Forelimb muscle (tissue), 1 donor: Measurements from ENCODE around the gene STX16. TPM values are rescaled to one million over a fixed set of nuclear protein-coding genes. Genes with fewer than 3 reads are reported as not detected.

Experiments used
- DNase-seq: peaks from one replicate; pipeline ENCODE4 v3.0.0-alpha.2; 2013; ENCODE audit warnings: low read depth
- polyA plus RNA-seq: library from polyadenylated mRNA; unstranded; fragments of 120-200 nt; gene quantifications from one replicate; pipeline ENCODE4 v1.2.1, GENCODE V29; 2013; ENCODE audit not compliant: insufficient read length

Gene STX16
- polyA plus RNA-seq, 1 donor = 67.1 TPM

DNA sequence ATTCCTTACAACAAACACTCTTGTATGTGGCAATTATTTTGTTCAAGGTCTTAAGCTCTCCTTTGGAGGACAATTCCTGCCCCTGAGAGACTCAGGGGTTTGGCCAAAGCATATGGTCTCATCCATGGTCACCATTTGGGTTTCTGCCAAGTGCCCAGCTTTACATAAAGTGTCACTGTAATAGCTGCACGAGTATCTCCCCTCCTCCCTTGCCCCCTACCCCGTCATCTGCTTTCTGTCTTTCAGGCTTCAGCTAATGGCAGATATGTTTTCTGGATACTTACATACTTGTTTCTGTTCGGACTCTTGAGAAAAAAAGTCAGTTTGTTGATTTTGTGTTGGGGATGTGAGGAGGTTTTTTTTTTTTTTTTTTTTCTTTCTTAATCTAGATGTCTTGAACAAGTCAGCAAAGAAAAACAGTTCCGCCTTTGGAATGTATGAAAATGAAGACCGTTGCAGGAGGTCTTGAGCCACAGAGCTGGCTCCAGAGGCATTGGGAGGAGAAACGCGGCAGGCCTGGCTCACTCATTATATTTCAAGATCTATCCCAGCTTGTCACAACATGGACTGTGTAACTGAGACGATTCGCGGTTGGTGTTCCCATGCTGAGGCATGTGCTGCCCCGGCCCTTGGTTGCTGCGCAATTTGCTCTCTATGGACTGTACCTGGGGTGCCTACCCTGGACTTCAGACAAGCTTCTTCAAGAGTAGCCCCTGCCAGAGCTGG, 32.6 kb upstream of the STX16 start:
- DNase-seq = no peak

DNA sequence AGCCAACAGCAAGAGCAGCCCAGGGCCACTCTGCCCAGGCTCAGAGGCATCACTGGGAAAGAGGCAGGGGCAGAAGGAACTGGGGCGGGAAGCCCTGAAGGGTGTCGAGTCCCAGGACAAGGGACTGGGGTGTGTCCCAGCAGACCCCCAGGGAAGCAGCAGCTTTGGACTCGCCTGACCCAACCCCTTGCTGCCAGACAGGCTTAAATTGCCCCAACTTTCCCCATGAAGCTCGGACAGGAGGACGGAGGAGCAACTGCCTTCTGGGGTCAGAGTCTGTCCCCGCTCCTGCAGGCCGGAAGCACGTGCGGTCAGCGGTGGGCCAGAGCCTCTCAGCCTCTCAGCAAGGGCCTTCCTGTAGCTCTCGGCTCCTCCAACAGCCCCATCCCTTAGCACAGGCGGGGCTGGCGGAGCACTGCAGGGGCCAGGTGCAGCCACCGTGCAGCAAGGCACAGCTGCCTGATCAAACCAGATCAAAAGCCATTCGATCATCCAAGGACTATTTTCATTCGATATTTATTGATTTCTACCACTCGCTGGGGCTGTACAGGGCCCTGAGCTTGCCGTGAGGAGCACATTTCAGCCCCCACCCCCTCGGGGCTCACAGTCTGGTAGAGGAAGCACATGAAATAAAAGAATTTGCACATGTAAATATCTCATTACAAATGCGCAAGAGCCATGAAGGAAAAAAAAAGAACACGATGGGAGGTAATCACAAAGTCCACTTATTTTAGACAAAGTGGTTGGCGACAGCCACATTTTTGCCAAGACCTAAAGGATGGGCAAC, 31.8 kb upstream of the STX16 start:
- DNase-seq = no peak

DNA sequence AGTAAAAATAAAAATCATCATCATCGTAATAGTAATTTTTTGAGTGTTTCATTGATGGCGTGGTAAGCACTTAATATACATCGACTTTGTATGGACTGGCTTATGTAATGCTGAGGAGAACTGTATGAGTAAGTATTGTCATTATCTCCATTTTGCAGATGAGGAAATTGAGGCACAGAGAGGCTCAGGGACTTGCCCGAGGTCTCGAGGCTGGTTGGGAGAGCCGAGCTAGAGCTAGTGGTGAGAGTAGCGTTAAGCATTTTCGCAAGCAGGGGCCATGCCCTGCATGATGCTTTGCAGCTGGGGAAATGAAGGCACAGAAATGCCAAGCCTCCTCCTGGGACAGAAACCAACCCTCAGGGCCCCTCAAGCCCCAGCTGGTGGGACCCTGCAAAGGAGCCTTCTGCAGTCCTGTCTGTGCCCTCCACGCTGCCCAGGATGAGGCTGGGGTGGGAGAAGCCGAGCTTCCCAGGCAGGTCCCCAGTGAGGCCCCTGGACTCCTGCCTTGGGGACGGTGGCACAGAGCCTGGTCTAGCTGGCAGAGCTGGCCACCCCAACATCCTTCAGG, 31.1 kb upstream of the STX16 start:
- no peak for DNase-seq

DNA sequence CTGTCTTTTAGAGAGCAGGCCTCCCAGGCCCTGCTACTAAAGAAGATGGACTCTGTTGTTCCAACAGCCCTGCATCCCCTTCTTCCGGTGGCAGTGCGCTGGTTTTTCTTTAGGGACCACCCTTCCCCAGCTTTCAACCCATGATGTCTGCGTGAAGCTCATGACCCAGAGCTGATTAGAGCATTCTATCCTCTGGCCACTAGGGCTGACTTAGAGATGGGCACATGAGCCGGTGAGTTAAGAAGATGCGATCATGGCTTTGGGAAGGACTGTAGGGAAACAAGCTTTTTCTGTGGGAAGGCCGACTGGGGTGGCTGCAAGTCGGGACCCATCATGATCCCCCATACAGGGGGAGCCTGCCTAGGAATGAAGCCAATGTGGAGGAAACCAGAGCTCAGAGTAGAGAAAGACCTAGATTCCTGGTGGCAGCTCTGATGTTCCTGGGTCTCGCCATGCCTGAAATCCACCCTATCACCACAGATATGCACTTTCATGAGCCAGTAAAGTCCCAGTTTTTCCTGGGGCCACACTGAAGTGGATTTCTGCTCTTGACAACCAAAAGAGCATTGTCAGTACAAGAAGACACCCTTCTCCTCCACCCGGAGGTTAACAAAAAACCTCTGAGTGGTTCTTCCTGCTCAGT, 29.1 kb upstream of the STX16 start:
- no peak for DNase-seq

DNA sequence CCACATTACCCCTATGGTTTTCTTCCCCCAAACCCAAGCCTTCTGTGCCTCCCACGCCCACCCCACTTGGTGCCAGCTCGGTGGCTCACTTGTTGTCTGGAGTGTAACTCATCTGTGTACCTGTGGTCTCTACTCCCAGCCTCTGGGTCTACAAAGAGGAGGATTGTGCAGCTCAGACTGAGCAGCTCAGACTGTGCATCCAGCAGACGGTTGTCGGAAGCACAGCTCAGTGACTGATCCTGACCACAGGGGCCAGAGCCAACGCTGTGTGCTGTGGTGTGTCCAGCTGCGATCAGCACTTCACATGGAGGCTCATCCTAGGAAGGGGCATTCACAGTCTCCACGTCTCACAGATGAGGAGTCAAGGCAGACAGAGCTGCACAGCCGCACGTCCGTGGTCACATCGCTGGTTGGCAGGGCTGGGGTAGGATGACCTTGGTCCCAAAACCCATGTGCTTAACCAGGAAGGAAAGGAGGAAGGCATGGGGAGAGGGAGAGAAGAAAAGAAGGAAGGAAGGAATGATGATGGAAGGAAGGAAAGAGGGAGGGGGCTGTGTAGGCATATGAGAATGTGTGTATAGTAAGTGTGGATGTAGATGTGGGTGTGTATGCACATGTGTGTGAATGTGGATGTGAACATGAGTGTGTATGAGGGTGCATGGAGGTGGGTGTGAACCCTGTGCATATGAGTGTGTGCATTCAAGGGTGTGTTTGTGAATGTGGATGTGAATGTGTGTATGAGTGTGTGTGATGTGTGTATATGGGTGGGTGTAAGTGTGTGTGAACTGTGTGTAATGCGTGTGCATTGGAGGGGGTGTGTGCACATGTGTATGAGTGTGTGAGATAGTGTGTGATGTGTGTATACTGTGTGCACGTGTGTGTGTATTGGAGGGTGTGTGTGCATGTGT, 28.2 kb upstream of the STX16 start:
- DNase-seq = no peak

DNA sequence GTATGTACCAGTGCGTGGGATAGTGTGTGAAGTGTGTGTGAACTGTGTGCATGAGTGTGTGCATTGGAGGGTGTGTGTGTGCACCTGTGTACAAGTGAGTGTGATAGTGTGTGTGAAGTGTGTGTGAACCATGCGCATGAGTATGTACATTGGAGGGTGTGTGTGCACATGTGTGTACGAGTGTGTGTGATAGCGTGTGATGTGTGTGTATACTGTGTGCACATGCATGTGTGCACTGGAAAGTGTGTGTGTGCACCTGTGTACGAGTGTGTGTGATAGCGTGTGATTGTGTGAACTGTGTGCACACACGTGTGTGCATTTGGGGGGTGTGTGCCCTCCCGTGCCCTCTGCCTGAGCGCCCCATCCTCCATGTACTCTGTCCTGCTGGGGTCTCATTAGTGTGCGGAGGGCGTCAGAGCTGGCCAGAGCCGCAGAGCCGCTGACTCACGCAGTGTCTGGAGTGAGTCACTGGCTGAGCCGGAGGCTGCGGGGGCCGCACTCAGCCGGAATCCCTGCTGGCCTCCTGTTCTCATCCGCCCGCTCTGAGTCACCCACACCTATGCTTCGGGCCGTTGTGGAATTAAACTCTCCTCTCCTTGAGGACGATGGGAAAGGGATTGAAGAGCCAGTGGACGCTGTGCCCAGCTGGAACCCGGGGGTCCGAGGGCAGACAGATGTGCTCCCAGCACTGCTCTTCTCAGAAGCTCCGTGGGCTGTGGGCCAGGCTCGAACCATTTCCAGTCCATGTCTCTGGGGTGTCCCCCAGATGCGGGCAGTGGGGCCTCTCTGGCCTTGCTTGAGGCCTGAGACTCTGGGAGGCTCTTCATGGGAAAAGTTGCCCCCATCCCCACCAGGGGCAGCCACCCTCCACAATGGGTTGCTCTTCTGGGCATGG, 27.3 kb upstream of the STX16 start:
- DNase-seq = no peak

DNA sequence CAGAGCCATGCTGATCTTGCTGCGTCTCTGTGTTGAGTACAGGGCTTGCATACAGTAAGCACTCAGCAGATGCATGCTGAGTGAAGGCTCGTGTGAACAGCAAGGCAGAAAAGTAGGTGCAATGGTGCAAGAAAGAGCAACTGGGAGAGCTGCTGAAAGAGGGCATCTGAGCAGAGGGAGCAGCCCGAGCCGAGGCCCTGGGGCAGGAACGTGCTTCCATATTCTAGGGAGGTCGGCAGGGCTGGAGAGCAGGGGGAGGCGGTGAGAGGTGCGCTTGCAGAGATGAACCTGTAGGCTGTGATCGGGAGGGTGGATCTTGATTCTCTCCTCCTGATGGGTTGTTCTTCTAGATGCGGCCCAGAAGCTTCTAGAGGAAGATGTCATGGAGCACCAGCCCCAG, 26.4 kb upstream of the STX16 start:
- no peak for DNase-seq

DNA sequence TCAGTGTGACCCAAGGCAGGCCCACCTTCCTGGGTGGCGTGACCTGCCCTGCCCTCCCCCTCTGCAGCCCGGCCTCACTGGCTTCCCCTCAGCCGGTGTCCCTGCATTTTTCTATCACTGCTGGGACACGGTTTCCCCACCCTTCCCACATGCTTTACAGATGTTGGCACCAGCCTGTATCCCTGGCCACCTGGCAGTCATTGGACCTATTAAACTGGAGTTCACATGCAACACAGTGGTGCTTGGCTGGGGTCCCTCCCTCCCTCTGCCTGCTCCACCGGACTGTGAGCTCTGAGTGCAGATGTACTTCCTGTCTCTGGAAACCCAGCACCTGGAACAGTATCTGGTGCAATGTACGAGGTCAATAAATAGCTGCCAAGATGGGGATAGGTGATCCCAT, 25.5 kb upstream of the STX16 start:
- no peak for DNase-seq

DNA sequence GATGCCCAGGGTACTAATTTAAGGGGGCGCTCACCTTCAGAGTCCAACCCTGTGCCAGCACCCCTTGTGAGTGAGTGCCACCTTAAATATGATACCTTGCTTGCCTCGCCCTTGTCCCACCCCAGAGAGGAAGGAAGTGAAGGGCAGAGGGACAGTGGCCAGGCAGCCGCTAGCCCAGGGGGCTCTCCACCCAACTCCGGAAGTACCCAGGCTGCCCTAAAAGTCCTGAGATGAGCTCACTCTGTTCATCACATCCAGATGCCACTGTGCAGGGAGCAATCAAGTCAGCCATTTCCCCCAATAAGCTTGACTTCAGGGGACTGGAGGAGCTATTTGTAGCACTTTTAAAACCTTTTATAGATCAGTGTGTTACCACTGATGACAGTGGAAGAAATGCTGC, 25.0 kb upstream of the STX16 start:
- DNase-seq = no peak

DNA sequence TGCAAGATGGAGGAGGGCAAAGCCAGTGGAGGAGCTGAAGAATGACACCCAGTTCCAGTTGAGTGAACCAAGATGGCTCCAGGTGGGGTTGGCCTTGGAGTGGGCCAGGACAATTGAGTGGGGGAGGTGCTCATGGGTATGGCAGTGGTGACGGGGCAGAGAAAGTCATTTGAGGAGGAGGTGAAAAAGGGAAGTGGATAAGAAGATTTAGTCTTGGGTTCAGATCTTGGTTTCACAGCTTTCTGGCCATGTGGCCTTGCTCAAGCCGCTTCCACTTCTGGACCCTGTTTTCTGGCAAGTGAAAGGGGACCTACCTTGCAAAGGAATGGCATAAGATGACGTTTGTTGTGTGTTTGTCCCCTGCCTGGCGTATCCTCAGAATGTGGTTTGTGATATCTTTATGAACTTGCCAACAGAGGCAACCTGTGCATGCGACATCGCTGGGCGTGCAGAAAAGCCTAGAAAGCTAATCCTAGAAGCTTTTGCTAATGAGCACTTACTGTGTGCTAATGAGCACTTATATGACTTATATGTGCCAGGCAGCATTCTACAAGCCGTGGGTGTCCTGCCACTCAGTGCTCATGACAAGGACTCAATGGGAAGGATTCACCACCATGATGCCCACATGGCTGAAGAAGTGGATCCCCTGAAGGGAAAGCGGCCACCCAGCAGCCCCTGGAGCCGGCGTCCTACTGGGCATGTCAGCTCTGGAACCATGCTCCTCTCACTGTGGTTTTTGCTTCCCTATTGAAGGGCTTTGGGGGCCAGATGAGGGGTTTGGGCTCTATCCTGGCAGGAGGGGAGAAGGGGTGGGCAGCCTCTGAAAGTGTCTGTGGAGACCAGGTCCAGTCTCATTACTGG, 23.6 kb upstream of the STX16 start:
- no peak for DNase-seq

DNA sequence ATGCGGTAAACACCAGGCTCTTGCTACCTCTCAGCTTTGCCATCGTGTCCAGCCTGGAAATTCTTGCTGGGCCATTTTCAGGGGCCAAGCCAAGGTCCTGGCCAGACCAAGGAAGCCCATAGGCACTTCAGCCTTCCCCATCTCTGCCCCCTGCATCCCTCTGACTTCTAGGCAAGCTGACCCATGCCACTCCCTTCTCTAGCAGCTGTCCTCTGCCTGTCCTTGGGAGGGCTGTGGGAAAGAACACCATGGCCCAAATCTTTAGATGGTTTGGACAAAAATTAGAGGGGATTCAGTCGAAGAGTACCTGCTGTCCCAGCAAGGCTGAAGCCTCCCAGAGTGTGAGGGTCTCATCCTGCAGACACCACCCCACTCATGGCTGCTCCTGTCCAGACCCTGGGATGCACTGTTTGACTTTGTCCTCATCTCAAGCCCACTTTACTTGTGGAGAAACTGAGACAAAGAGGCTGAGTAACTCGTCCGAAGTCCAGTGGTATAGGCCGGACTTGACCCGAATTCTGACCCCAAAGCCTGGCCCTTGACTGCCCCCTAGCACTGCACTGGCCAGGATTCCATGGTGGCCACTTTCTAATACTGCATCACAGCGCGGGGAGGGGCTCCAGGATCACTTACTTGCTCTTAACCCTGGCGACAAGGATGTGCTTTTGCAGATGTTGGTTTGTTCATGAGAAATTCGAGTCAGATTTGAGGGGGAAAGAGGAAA, 22.4 kb upstream of the STX16 start:
- DNase-seq = no peak

DNA sequence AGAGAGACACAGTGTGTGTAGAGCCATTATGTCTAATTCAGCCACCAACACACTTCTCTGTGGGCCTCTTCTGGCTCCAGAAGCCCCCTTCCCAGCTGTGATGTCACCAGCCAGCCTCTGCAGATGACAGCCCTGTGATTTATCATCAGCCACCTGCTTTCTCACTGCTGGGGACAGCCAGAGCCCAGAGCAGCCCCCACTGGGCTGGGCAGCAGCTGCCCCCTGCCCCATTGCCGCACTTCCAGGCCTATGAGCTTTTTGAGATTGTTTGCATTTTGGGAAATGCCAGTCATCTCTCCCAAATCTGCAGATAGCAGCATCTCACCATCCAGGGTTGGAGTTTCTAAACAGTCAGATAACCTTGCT, 21.9 kb upstream of the STX16 start:
- DNase-seq = no peak

DNA sequence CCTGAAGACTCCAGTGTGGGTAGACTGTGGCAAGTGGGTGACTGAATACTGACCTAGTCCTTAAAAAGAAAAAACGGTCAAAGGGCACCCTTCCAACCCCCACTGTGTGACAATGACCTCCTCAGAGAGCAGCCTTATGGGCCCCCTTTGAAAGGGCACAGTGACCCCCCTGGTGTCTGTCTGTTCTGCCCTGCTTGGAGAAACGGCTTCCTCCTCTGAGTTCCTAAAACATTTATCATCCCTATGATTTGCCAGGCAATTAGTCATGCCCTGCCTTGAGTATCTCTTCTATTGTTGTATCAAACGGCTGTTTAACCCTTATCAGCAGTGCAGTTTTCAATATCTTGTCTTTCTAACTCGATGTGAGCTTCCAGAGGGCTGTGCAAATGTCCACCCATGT, 21.0 kb upstream of the STX16 start:
- no peak for DNase-seq

DNA sequence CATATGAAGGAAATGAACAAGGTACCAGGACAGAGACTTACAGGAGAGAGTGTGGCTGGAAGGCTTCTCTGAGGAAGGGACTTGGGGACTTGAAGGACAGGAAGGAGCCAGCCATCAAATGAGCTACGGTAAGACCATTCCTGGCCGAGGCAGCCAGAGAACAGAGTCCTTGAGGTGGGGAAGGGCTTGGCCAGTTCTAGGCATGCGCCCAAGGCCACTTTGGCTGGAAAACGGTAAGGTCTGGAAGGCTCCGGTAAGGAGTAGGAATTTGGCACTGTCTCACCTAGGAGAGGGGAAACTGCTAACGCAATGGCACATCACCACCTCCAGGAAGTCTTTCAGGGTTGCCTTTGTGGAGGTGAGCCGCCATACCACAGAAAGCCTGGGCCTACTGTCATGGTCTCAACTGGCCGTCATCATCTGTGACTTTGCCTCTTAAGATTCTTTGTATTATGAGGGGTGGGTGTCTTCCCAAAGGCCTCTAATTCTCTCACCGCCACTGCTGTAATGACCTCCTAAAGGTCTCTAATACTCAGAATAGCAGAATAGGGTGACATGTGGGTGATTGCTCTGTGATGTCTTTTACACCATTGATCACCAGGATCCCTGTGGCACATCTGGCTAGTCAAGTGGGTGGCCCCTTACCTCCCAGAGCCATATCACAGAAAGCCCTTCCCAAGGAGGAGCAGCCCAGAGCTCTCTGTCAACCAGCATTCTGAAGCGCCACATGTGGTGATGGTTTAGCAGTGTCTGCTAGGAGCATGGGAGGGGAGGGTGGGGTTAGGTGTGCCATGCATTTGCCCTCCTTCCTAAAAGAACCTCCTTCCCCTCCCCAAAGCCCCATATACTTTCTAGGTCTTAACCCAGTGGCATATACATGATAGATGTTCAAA, 17.7 kb upstream of the STX16 start:
- no peak for DNase-seq

DNA sequence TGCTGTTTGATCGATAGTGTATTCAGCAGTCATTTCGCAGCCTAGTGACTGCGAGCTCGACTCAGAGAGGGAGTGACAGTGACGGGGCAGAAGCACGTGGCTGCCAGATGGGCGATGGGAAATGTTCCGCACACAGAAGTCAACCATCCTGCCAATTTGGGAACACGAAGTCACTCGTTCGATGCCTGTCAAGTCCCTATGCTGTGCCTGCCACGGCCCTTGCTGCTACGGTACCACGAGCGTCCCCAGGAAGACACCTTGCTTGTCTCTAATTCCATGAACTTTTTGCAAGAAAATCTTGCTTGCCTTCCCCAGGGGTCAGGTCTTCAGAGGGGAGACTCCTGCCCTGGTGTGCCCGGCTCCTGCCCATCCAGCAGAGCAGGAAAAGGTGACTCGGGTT, 17.0 kb upstream of the STX16 start:
- no peak for DNase-seq

DNA sequence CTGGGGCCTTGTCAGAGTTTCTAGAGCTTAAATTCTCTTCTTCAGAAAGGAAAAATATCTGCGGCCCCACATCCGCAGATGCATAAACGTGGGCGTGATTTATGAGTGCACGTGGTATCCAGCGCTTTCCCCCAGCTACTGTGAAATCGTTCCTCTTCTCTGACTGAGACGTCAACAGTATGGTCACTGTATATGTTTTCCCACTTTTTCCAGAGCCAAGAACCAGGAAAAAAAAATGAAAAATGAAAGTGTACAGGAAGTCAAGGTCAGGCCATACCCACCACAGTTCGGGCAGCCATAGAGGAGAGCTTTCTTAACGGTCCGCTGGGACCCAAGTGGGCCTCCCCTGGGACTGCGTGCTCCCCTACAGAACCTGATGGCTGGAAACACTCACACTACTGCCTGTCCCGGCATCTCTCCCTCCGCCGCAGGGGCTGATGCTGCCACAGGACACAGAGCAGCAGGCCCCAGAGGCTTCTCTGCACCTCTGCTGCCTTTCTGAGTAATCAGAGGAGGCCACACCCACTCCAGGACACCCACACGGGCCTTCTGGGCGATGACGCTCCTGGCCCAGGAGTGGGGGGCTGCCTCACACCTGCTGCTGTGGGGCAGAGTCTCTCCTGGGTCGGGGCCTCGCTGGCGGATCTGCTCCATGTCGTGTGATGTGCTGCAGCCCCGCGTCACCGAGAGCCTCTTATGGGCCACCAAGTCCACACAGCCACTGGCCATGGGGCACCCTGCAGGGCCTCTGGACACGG, 16.4 kb upstream of the STX16 start:
- DNase-seq = no peak

DNA sequence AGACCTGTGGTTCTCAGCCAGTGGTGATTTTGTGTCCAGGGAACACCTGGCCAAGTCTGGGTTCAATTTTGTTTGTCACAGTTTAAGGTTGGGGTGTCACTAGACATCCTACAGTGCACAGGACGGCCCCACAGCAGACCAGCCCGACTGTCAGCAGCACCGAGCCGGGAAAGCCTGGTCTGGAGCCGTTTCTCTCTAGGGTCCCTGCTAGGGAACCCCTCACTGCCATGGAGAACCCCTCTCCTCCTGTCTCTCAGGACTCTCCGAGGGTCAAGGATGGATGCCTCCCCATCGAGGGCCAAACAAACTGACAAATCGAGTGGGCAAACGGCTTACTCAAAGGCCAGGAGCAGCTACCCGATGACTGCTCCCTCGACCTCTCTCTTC, 15.8 kb upstream of the STX16 start:
- DNase-seq = no peak
